Spinal cord (tissue), 10 donors: ENCODE measurements around the gene ZSWIM8. TPM values are rescaled to one million over a fixed set of nuclear protein-coding genes. Genes with fewer than 3 reads are reported as not detected.

Experiments used
- DNase-seq, 6 donors: peaks; one replicate each; pipeline versions ENCODE4 v3.0.0 to v3.0.0-alpha.2; 2013 to 2015; ENCODE audit warnings: low spot score in 6 of 6, low read depth in 4 of 6
- H3K27ac ChIP-seq: one replicate; pipeline ENCODE4 v1.5.1; 2013; ENCODE audit warnings: low read depth, low read length, control low read depth
- H3K27me3 ChIP-seq: one replicate; pipeline ENCODE4 v1.6.1; 2013; ENCODE audit warnings: low read length; ENCODE audit not compliant: control insufficient read depth, insufficient read depth
- H3K36me3 ChIP-seq: one replicate; pipeline ENCODE4 v1.6.1; 2013; ENCODE audit warnings: low read length; ENCODE audit not compliant: control insufficient read depth, insufficient read depth
- H3K4me1 ChIP-seq: one replicate; pipeline ENCODE4 v1.6.1; 2013; ENCODE audit warnings: low read length; ENCODE audit not compliant: control insufficient read depth, insufficient read depth
- H3K4me3 ChIP-seq: one replicate; pipeline ENCODE4 v1.5.1; 2013; ENCODE audit warnings: low read depth, low read length, control low read depth
- H3K9me3 ChIP-seq: one replicate; pipeline ENCODE4 v1.6.1; 2013; ENCODE audit warnings: low read length; ENCODE audit not compliant: control insufficient read depth, insufficient read depth
- WGBS: methylation state at CpG from one replicate; pipeline ENCODE4 v1.1.5; 2013; ENCODE audit warnings: missing lambda C conversion rate; ENCODE audit not compliant: insufficient coverage; 5-methylcytosine and 5-hydroxymethylcytosine counted together
- polyA plus RNA-seq, 2 donors: library from polyadenylated mRNA; unstranded; fragments of 120-200 nt; gene quantifications; one replicate each; pipeline ENCODE4 v1.2.1, GENCODE V29; 2013; ENCODE audit not compliant: insufficient read length in 2 of 2
- total RNA-seq, 2 donors: library from RNA; depleted of rRNA in 1 of 2; stranded (reverse); fragments of 120-200 nt in 1 of 2; fragments of >200 nt in 1 of 2; gene quantifications; one replicate each; pipeline versions ENCODE4 v1.2.3 to v1.2.4, GENCODE V29; 2013 to 2014
- donor health status: healthy.

The ZSWIM8 gene
- total and polyA plus RNA-seq, 4 donors, result 38.8 to 148 (median 112) TPM

- no peaks in the 10 kb centered on the region for H3K27me3 ChIP-seq
- H3K4me1 ChIP-seq, result no peaks in the 10 kb centered on the region
- DNase-seq, result no peak
- no peak overlapping the region for H3K27ac ChIP-seq
- H3K4me3 ChIP-seq, result no peak overlapping the region
- peaks cover 68% of the 10 kb centered on the region for H3K36me3 ChIP-seq
- WGBS, result no CpG with 5 or more reads among the region's 1 CpG
- H3K9me3 ChIP-seq, result no peaks in the 10 kb centered on the region
Observed at GRCh38 chr10:73750819-73751218, 34.6 kb upstream of the ZSWIM8 start.

GRCh38 chr10:73756183-73756582, 29.2 kb upstream of the ZSWIM8 start:
- Histone ChIP-seq H3K27ac (no peak overlapping the region), H3K36me3 (peaks cover 71% of the 10 kb centered on the region), H3K4me3 (no peak overlapping the region), H3K27me3 (no peaks in the 10 kb centered on the region), H3K4me1 (no peaks in the 10 kb centered on the region), H3K9me3 (no peaks in the 10 kb centered on the region)
- no peak for DNase-seq
- 88% methylated on average over 1 of the region's 1 CpG for WGBS

GRCh38 chr10:73758704-73759511, 26.5 kb upstream of the ZSWIM8 start:
- no peaks in the 10 kb centered on the region for H3K9me3 ChIP-seq
- no peaks in the 10 kb centered on the region for H3K4me1 ChIP-seq
- H3K36me3 ChIP-seq, result peaks cover 76% of the 10 kb centered on the region
- 96% methylated on average over 9 of the region's 9 CpGs for WGBS
- H3K27me3 ChIP-seq, result no peaks in the 10 kb centered on the region
- no peak for DNase-seq
- H3K4me3 ChIP-seq, result no peak overlapping the region
- no peak overlapping the region for H3K27ac ChIP-seq

GRCh38 chr10:73759512-73760115, 25.8 kb upstream of the ZSWIM8 start:
- Histone ChIP-seq H3K27ac (no peak overlapping the region), H3K4me1 (no peaks in the 10 kb centered on the region), H3K27me3 (no peaks in the 10 kb centered on the region), H3K9me3 (no peaks in the 10 kb centered on the region), H3K36me3 (peaks cover 78% of the 10 kb centered on the region), H3K4me3 (no peak overlapping the region)
- 90% methylated on average over 5 of the region's 5 CpGs for WGBS
- no peak for DNase-seq

- H3K27me3 ChIP-seq, result no peaks in the 10 kb centered on the region
- H3K4me3 ChIP-seq, result no peak overlapping the region
- no peak overlapping the region for H3K27ac ChIP-seq
- peaks cover 82% of the 10 kb centered on the region for H3K36me3 ChIP-seq
- no peaks in the 10 kb centered on the region for H3K4me1 ChIP-seq
- no peak for DNase-seq
- no peaks in the 10 kb centered on the region for H3K9me3 ChIP-seq
- no CpG with 5 or more reads among the region's 1 CpG for WGBS
Observed at GRCh38 chr10:73761781-73762180, 23.6 kb upstream of the ZSWIM8 start.

GRCh38 chr10:73762915-73763314, 22.5 kb upstream of the ZSWIM8 start:
- Histone ChIP-seq H3K27ac (no peak overlapping the region), H3K4me1 (no peaks in the 10 kb centered on the region), H3K36me3 (peaks cover 85% of the 10 kb centered on the region), H3K27me3 (no peaks in the 10 kb centered on the region), H3K4me3 (no peak overlapping the region), H3K9me3 (no peaks in the 10 kb centered on the region)
- WGBS, result 96% methylated on average over 2 of the region's 2 CpGs
- no peak for DNase-seq

- H3K27ac ChIP-seq, result no peak overlapping the region
- no peak for DNase-seq
- H3K4me3 ChIP-seq, result no peak overlapping the region
- WGBS, result no CpG with 5 or more reads among the region's 2 CpGs
- H3K27me3 ChIP-seq, result no peaks in the 10 kb centered on the region
- H3K4me1 ChIP-seq, result no peaks in the 10 kb centered on the region
- H3K9me3 ChIP-seq, result no peaks in the 10 kb centered on the region
- H3K36me3 ChIP-seq, result peaks cover 87% of the 10 kb centered on the region
Observed at GRCh38 chr10:73763343-73763742, 22.1 kb upstream of the ZSWIM8 start.

GRCh38 chr10:73765066-73765465, 20.3 kb upstream of the ZSWIM8 start:
- H3K9me3 ChIP-seq, result no peaks in the 10 kb centered on the region
- no peak for DNase-seq
- H3K4me3 ChIP-seq, result no peak overlapping the region
- H3K27ac ChIP-seq, result no peak overlapping the region
- H3K4me1 ChIP-seq, result no peaks in the 10 kb centered on the region
- WGBS, result 97% methylated on average over 3 of the region's 6 CpGs
- H3K36me3 ChIP-seq, result peaks cover 89% of the 10 kb centered on the region
- no peaks in the 10 kb centered on the region for H3K27me3 ChIP-seq

GRCh38 chr10:73768881-73769280, 16.5 kb upstream of the ZSWIM8 start:
- peaks cover 75% of the 10 kb centered on the region for H3K36me3 ChIP-seq
- no peak for DNase-seq
- peaks cover 15% of the 10 kb centered on the region for H3K4me1 ChIP-seq
- 70% methylated on average over 10 of the region's 11 CpGs for WGBS
- H3K27me3 ChIP-seq, result no peaks in the 10 kb centered on the region
- no peak overlapping the region for H3K27ac ChIP-seq
- no peaks in the 10 kb centered on the region for H3K9me3 ChIP-seq
- H3K4me3 ChIP-seq, result no peak overlapping the region

- Histone ChIP-seq H3K4me1 (peaks cover 18% of the 10 kb centered on the region), H3K27ac (no peak overlapping the region), H3K36me3 (peaks cover 72% of the 10 kb centered on the region), H3K4me3 (no peak overlapping the region), H3K9me3 (no peaks in the 10 kb centered on the region), H3K27me3 (no peaks in the 10 kb centered on the region)
- DNase-seq, result no peak
- 87% methylated on average over 3 of the region's 5 CpGs for WGBS
Observed at GRCh38 chr10:73769396-73769795, 16.0 kb upstream of the ZSWIM8 start.
